GM18909 (cell line): ENCODE data around the gene GALNT7.
"Not testable (repeated sequence)": the region's sequence is repeated elsewhere in the genome, so short reads cannot be mapped to it uniquely, and the experiment has no call there.

Experiments
- ATAC-seq: cut with Tn5 transposase; IDR thresholded peaks from one replicate; pipeline ENCODE4 v1.9.1; 2021; ENCODE audit warnings: mild to moderate bottlenecking; ENCODE audit not compliant: unreplicated experiment, poor library complexity

The GALNT7 gene

GRCh38 chr4:173191623-173192041, 23.0 kb downstream of the GALNT7 start:
- no peak for ATAC-seq

- ATAC-seq, result no peak
Observed at GRCh38 chr4:173192375-173193162, 24.0 kb downstream of the GALNT7 start.

- no peak for ATAC-seq
Observed at GRCh38 chr4:173194157-173194556, 25.5 kb downstream of the GALNT7 start.

GRCh38 chr4:173195109-173195508, 26.5 kb downstream of the GALNT7 start:
- no peak for ATAC-seq

GRCh38 chr4:173199553-173199952, 30.9 kb downstream of the GALNT7 start:
- no peak for ATAC-seq

- ATAC-seq, result no peak
Observed at GRCh38 chr4:173200103-173200884, 31.7 kb downstream of the GALNT7 start.

- no peak for ATAC-seq
Observed at GRCh38 chr4:173202395-173202794, 33.8 kb downstream of the GALNT7 start.

GRCh38 chr4:173205656-173206055, 37.0 kb downstream of the GALNT7 start:
- no peak for ATAC-seq

- ATAC-seq, result no peak
Observed at GRCh38 chr4:173208420-173208819, 39.8 kb downstream of the GALNT7 start.

- ATAC-seq, result no peak
Observed at GRCh38 chr4:173211222-173211621, 42.6 kb downstream of the GALNT7 start.

GRCh38 chr4:173211838-173212237, 43.2 kb downstream of the GALNT7 start:
- ATAC-seq, result no peak

GRCh38 chr4:173212379-173212778, 43.8 kb downstream of the GALNT7 start:
- no peak for ATAC-seq

- no peak for ATAC-seq
Observed at GRCh38 chr4:173213296-173213695, 44.7 kb downstream of the GALNT7 start.

- ATAC-seq, result no peak
Observed at GRCh38 chr4:173214231-173214630, 45.6 kb downstream of the GALNT7 start.

GRCh38 chr4:173214661-173215060, 46.0 kb downstream of the GALNT7 start:
- no peak for ATAC-seq

GRCh38 chr4:173217075-173217474, 48.5 kb downstream of the GALNT7 start:
- ATAC-seq, result no peak

- ATAC-seq, result no peak
Observed at GRCh38 chr4:173217727-173218126, 49.1 kb downstream of the GALNT7 start.

- ATAC-seq, result no peak
Observed at GRCh38 chr4:173218411-173219125, 50.0 kb downstream of the GALNT7 start.

GRCh38 chr4:173219126-173219437, 50.5 kb downstream of the GALNT7 start:
- not testable (repeated sequence) for ATAC-seq

- ATAC-seq, result no peak
Observed at GRCh38 chr4:173223743-173224142, 55.1 kb downstream of the GALNT7 start.

- no peak for ATAC-seq
Observed at GRCh38 chr4:173226401-173226888, 57.8 kb downstream of the GALNT7 start.
